ENCODE data around the gene MSL1.
A peak's percentile ranks its signal among the peaks of the same experiment; 100 is the strongest.

The MSL1 gene, protein sequence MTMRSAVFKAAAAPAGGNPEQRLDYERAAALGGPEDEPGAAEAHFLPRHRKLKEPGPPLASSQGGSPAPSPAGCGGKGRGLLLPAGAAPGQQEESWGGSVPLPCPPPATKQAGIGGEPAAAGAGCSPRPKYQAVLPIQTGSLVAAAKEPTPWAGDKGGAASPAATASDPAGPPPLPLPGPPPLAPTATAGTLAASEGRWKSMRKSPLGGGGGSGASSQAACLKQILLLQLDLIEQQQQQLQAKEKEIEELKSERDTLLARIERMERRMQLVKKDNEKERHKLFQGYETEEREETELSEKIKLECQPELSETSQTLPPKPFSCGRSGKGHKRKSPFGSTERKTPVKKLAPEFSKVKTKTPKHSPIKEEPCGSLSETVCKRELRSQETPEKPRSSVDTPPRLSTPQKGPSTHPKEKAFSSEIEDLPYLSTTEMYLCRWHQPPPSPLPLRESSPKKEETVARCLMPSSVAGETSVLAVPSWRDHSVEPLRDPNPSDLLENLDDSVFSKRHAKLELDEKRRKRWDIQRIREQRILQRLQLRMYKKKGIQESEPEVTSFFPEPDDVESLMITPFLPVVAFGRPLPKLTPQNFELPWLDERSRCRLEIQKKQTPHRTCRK

DNA sequence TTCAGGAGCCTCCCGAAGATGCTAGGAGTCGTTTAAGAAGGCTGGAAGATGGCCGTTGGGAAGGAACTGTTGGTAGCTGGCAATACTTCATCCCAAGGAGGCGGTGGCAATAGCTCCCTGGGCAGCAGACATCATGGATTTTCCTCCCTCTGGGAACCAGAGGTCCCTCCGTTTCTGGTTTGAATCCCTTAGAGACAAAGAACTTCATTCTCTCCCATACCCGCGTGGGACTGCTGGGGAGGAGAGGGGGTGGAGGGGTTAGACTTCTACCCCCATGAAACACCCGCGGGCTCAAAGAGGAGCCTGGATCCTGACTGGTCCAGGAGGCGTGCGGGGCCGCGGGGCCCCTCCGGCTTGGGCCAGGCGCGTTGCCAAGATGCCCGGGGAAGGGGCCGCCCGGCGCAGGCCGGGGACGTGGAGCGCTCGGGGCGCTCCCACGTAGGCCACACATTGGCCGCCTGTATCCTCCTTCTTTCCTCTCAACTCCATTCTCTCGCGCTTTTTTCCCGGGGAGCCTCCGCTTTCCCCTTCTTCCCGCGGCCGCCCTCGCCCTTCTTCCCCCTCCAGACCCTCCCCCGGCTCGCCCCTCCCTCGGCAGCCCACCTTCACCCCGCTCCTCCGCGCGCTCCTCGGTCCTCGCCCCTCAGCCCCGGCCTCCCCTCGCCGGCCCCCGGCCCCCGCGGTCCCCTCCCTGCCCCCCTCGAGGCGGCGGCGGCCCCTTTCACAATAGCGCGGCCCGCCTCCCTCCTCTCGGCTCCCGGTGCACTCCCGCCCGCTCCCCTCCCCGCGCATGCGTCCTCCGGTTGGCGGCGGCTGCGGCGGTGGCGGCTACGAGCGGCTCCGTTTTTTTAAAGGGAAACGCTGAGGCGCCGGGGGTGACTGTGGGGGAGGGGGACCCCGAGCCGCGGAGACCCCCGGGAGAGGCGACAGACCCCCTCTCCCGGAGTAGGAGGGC is at the start of gene MSL1:
Gene MSL1 (plus strand): TSS at position 791 of the 955 bp plus-strand sequence. CDS start 642 bp downstream, outside the sequence.
- peak; percentile 86 to 88 for DNase-seq

GRCh38 chr17:40072040-40072734 is 49.6 kb upstream of the MSL1 start:
- DNase-seq: no peak

- DNase-seq: no peak
Measured at GRCh38 chr17:40072735-40073346, 48.9 kb upstream of the MSL1 start.

DNA sequence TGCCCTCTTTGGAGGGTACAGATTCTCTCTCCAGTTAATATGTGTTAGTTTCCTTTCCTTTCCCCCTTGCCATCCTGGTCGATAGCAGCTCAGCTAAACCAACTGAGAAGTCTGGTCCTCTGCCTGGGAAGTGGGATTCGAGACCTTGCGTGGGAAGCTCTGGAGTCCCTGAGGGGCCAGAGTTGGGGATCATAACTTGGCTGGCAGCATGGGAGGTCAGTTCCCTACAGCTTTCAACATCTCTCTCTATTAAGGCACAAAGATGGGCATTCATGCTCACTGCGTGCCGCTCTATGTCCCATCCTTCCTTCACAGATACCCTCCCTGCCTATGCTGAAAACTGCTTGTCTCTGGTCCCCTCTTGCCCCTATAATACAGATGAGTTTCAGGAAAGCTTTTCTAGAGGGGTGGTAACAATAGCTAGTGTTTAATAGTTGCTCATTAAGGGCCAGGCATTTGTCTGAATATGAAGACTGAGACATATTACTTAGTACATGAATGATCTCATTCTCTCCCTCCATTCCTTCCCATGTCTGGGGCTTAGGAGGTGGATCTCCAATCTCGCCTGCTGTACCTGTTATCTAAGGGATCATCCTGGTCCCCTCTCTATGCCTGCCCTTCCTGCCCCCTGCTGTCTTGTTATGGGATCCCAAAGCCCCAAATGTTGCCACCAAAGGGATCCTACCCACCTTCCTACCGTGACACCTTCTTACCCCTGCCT is 48.2 kb upstream of the MSL1 start:
- no peak for DNase-seq

DNA sequence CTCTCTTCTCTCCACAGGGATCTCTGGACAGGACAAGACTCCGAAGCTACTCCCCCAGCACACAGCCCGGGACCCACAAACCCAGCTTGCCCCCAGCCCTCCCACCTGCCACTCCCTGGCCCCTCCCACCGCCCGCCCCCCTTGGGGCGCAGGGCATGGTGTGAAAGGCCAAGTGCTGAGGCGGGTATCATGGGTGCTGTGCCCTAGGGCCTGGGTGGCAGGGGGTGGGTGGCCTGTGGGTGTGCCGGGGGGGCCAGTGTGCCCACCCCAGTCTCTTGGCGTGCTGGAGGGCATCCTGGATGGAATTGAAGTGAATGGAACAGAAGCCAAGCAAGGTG is 47.6 kb upstream of the MSL1 start:
- DNase-seq: no peak

GRCh38 chr17:40074871-40075200 is 46.9 kb upstream of the MSL1 start:
- no peak for DNase-seq

DNA sequence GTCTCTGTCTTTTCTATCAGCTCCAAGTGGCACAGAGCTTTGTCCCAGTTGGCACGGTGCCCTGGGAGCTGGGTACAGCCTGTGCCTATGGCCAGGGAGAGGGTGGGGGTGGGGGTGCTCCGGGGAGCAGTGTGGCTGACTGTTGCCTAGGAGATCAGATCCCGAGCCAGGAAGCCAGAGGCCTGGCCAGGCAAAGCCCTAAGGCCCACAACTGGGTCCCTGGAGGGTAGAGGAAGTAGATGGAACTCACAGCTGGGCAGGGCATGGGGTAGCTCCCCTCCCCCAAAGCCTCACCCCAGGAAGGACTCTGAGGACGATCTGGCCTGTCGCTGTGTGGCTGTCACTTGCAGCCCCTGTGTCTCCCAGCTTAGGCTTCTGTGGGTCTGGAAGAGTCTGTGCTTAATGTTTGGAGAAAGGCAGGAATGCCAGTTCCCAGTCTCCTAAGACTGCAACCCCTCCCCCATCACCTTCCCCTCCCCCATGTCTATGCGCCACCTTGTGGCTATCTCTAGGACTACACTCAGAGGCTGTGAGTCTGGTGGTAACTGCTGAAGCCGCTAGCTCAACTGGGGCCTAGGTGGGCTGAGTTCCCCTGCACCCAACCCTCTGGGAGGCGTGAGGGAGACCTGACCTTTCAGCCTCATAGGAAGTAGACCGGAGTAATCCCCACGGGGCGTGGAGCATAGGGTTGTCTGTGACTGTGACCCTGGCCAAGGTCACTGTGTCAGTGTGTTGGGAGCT is 46.4 kb upstream of the MSL1 start:
- DNase-seq: peak; percentile 67 to 76

GRCh38 chr17:40075942-40076498 is 45.8 kb upstream of the MSL1 start:
- no peak for DNase-seq

DNA sequence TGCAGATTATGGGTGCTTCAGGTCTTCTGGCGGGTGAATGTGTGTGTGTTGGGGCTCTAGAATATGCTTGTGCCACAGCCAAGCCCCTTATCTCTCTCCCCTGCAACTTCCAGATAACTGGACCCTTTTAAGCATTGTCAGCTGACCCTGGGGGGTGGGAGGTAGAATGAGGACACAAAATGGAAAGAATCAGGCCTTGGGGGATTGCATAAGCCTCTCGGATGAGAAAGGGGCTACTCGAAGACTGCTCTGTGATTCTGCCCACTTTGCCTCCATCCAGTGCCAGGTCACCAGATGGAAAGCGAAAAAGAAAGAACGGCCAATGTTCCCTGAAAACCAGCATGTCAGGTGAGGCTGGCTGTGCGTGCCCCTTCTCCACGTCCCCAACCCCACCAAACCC is 45.2 kb upstream of the MSL1 start:
- no peak for DNase-seq

DNA sequence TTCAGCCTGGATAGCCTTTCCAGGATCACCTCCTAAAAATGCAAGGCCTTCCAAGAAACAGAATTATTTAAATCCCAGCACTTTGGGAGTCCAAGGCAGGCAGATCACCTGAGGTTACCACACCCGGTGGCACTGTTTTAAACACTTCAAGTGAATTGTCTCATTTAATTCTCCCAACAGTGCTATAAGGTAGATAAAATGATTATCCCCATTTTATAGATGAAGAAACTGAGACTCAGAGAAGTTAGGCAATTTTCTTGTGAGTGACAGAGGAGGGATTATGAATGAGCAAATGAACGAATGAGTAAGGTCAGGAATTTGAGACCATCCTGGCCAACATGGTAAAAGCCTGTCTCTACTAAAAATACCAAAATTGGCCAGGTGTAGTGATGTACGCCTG is 42.2 kb upstream of the MSL1 start:
- no peak for DNase-seq

GRCh38 chr17:40084477-40084876 is 37.3 kb upstream of the MSL1 start:
- no peak for DNase-seq

- peak; percentile 63 to 64 for DNase-seq
Measured at GRCh38 chr17:40086150-40087044, 35.4 kb upstream of the MSL1 start.

DNA sequence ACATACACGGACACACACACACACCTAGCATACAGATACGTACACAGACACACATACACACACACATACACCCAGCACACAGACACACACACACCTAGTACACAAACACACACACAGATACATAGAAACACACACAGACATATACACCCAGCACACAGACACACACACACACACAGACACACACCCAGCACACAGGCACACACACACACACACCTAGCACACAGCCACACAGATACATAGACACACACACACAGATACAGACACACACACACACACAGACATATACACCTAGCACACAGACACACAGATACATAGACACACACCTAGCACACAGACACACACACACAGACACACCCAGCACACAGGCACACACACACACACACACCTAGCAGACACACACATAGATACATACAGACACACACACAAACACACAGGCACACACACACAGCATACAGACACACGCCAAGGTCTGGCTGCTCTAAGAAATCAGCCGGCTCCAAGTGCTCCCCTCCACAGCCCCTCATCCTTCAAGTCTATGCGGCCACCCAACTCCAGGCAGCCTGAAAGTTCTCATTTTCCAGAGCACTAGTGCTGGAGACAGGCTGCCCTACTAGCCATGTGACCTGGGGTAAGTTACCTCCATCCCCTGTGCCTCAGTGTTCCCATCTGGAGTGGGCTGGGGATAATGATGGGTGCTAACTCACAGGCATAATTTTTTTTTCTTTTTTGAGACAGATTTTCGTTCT is 34.5 kb upstream of the MSL1 start:
- DNase-seq: no peak

DNA sequence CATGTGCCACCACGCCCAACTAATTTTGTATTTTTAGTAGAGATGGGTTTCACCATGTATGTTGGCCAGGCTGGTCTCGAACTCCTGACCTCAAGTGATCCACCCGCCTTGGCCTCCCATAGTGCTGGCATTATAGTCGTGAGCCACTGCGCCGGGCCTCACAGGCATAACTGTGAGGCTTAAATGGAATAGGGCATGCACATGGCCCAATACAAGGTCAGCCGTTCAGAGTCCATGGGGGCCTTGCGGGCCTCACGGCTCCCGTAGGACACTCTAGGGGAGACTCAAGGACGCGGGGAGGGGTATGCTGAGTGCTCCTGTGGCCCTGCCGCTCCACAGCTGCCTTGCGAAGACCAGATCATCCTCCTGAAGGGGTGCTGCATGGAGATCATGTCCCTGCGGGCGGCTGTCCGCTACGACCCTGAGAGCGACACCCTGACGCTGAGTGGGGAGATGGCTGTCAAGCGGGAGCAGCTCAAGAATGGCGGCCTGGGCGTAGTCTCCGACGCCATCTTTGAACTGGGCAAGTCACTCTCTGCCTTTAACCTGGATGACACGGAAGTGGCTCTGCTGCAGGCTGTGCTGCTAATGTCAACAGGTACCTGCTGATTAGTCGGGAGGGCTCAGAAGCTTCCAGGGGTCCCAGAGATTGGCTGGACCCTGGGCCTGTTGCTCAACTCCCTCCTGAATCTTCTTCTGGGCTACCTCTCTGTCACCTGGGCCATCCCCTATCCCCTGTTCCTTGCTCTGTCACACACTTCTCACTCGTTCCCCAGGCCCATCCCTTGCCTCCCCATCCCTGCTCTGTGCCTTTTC is 33.7 kb upstream of the MSL1 start:
- DNase-seq: no peak

DNA sequence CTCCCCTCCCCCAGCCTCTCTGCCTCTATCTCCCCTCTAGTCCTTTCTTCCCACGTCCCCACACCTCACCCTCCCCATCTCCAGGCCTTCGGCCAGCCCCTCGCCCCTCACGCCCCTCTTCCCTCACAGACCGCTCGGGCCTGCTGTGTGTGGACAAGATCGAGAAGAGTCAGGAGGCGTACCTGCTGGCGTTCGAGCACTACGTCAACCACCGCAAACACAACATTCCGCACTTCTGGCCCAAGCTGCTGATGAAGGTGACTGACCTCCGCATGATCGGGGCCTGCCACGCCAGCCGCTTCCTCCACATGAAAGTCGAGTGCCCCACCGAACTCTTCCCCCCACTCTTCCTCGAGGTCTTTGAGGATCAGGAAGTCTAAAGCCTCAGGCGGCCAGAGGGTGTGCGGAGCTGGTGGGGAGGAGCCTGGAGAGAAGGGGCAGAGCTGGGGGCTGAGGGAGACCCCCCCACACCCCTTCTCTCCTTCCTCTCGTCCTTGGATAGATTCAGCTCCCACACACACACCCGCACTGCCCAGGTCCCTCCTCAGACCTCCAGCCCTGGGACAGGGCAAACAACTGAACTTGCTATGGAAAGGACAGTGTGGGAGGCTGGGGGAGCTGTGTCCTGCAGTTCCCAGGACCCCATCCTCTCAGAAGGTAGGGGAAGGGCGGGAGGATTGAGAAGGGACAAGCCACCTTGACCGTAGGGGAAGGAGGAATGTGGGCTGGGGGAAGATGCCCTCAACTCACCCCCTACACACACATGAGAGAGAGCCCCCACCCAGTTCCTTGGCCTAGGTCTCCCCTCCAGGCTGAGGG is 32.5 kb upstream of the MSL1 start:
- no peak for DNase-seq

- DNase-seq: no peak
Measured at GRCh38 chr17:40090237-40091119, 31.3 kb upstream of the MSL1 start.
